ENCODE measurements around the gene CNOT11. TPM values are rescaled to one million over a fixed set of nuclear protein-coding genes. Genes with fewer than 3 reads are reported as not detected.

Gene CNOT11
- total and polyA plus RNA-seq, 2 experiments from 2014 or later = 22.6 to 33.3 TPM

DNA sequence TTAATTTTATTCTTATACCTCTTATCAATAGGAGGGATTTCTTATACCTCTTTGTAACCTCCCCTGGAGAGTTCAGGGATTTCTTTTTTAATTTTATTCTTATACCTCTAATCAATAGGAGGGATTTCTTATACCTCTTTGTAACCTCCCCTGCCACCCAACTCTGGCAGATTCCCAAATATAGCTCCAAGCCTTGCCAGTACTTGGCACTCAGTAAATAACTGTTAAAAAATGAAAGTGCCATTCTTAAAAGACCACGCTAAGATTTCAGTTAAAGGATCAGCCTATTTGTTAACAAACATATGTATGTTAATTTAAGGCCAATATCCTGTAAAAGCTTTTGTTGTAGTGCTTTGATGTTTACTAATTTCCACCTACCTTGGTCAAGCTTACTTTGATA is 51.0 kb downstream of the CNOT11 start:
- H4K20me1 ChIP-seq (ENCODE audit: insufficient read depth) = peaks cover 18% of the 10 kb centered on the region; the same call in 1 of the 2 replicates

GRCh38 chr2:101305035-101305434 is 52.3 kb downstream of the CNOT11 start:
- in situ Hi-C loops (cut with MboI) = no loop called here
- no peak for TF ChIP-seq EZH2phosphoT487 (IDR thresholded peaks at IDR 0.05; ENCODE audit: insufficient read depth, low read depth)
- no peak for TF ChIP-seq EZH2 (IDR thresholded peaks at IDR 0.05; ENCODE audit: insufficient read depth, poor library complexity, severe bottlenecking)
- peak; percentile 40 for DNase-seq
- H4K20me1 ChIP-seq (ENCODE audit: insufficient read depth) = peaks cover 18% of the 10 kb centered on the region; the same call in 1 of the 2 replicates
- H3K4me3 ChIP-seq = peak overlapping the region; percentile 85
- WGBS, 2 experiments (ENCODE audit: low coverage in 1 of 2, low lambda C conversion rate in 2 of 2, missing lambda C conversion rate in 2 of 2) = 76 to 77% methylated on average over 4 of the region's 4 CpGs
- H3K4me2 ChIP-seq (ENCODE audit: unreplicated experiment) = peak overlapping the region; percentile 92
- H3F3A ChIP-seq (ENCODE audit: insufficient read depth) = peaks cover 33% of the 10 kb centered on the region
- peaks cover 87% of the 10 kb centered on the region for H3K79me2 ChIP-seq (ENCODE audit: insufficient read depth)
- H2AFZ ChIP-seq = no peak overlapping the region
- no peaks in the 10 kb centered on the region for H3K9me3 ChIP-seq (ENCODE audit: low read depth)
- H3K27me3 ChIP-seq (replicated peaks; ENCODE audit: insufficient read depth) = no peaks in the 10 kb centered on the region
- peak overlapping the region; percentile 95 for H3K27ac ChIP-seq
- H3K4me1 ChIP-seq (ENCODE audit: insufficient read depth) = peaks cover 27% of the 10 kb centered on the region
- H3K36me3 ChIP-seq (ENCODE audit: low read depth) = no peaks in the 10 kb centered on the region
- H3K9me2 ChIP-seq (ENCODE audit: insufficient read depth) = no peaks in the 10 kb centered on the region
- H3K9ac ChIP-seq = peak overlapping the region; percentile 94

More for the DNA sequence above, 51.0 kb downstream of the CNOT11 start:
- no peak overlapping the region for H3K4me3 ChIP-seq
- no peak for DNase-seq
- no peak overlapping the region for H3K27ac ChIP-seq
- peaks cover 98% of the 10 kb centered on the region for H3K79me2 ChIP-seq (ENCODE audit: insufficient read depth)
- in situ Hi-C loops (cut with MboI) = no loop called here
- no peak overlapping the region for H2AFZ ChIP-seq
- H3K4me2 ChIP-seq (ENCODE audit: unreplicated experiment) = no peak overlapping the region
- H3K36me3 ChIP-seq (ENCODE audit: low read depth) = no peaks in the 10 kb centered on the region
- 98 to 100% methylated on average over 1 of the region's 1 CpG for WGBS, 2 experiments (ENCODE audit: low coverage in 1 of 2, low lambda C conversion rate in 2 of 2, missing lambda C conversion rate in 2 of 2)
- H3K27me3 ChIP-seq (replicated peaks; ENCODE audit: insufficient read depth) = no peaks in the 10 kb centered on the region
- peaks cover 23% of the 10 kb centered on the region; the same call in 1 of the 2 replicates for H3K4me1 ChIP-seq (ENCODE audit: insufficient read depth)
- H3K9me3 ChIP-seq (ENCODE audit: low read depth) = no peaks in the 10 kb centered on the region
- peaks cover 33% of the 10 kb centered on the region for H3F3A ChIP-seq (ENCODE audit: insufficient read depth)
- H3K9ac ChIP-seq = no peak overlapping the region
- TF ChIP-seq EZH2 (IDR thresholded peaks at IDR 0.05; ENCODE audit: insufficient read depth, poor library complexity, severe bottlenecking) = no peak
- no peak for TF ChIP-seq EZH2phosphoT487 (IDR thresholded peaks at IDR 0.05; ENCODE audit: insufficient read depth, low read depth)
- no peaks in the 10 kb centered on the region for H3K9me2 ChIP-seq (ENCODE audit: insufficient read depth)

DNA sequence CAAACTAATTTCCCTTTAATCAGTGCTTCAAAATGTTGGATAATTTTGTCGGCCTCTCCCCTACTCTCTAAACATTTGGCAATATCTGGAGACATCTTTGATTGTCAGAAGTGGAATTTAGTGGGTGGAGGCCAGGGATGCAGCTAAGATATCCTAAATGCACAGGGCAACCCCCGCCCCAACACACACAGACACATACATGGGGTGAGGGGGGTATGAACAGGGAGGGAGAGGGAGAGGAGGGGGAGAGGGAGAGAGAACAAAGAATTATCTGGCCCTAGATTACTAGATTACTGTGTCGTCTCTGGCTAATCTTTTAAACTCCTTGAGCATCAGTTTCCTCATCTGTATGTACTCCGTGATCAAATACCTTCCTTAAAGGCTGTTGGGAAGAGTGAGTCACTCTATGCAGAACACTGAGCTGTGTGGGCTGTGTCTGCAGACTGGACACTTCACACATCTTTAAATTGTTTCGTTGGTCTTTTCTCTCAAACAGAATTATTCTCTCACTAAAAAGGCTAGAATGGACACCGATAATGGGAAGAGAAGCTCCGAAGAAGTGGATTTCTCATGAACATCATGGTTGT is 52.9 kb downstream of the CNOT11 start:
- no peaks in the 10 kb centered on the region for H3K9me3 ChIP-seq (ENCODE audit: low read depth)
- H3F3A ChIP-seq (ENCODE audit: insufficient read depth) = peaks cover 33% of the 10 kb centered on the region
- H3K4me2 ChIP-seq (ENCODE audit: unreplicated experiment) = peak overlapping the region; percentile 92
- peak overlapping the region; percentile 94 for H3K9ac ChIP-seq
- H3K36me3 ChIP-seq (ENCODE audit: low read depth) = no peaks in the 10 kb centered on the region
- WGBS, 2 experiments (ENCODE audit: low coverage in 1 of 2, low lambda C conversion rate in 2 of 2, missing lambda C conversion rate in 2 of 2) = 49 to 53% methylated on average over 7 of the region's 7 CpGs
- peak; percentile 90 for DNase-seq
- H2AFZ ChIP-seq = no peak overlapping the region
- no peaks in the 10 kb centered on the region for H3K9me2 ChIP-seq (ENCODE audit: insufficient read depth)
- H3K4me3 ChIP-seq = peak overlapping the region; percentile 85
- H3K27ac ChIP-seq = peak overlapping the region; percentile 95
- H3K79me2 ChIP-seq (ENCODE audit: insufficient read depth) = peaks cover 82% of the 10 kb centered on the region
- in situ Hi-C loops (cut with MboI) = no loop called here
- no peaks in the 10 kb centered on the region for H3K27me3 ChIP-seq (replicated peaks; ENCODE audit: insufficient read depth)
- peaks cover 24% of the 10 kb centered on the region for H3K4me1 ChIP-seq (ENCODE audit: insufficient read depth)
- TF ChIP-seq EZH2 (IDR thresholded peaks at IDR 0.05; ENCODE audit: insufficient read depth, poor library complexity, severe bottlenecking) = no peak
- no peak for TF ChIP-seq EZH2phosphoT487 (IDR thresholded peaks at IDR 0.05; ENCODE audit: insufficient read depth, low read depth)
- H4K20me1 ChIP-seq (ENCODE audit: insufficient read depth) = peaks cover 18% of the 10 kb centered on the region; the same call in 1 of the 2 replicates

DNA sequence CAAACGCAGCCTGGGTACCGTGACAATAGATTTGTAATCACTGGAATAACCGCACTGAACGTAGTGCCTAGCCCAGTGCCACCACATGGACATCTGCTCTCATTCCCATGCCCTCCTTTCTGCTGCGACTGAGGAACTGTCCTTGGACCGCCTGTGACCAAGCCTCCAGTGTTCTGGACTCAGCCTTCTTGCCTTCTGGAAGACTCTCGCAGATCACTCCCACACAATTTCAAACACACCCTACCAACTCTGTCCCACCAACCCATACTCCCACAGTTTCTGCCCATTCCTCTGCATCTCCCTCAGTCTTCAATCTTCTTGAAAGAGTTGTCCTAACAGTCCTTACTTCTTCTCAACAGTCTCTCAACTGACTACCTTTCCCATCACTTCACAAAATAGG is 53.7 kb downstream of the CNOT11 start:
- Histone ChIP-seq H3K4me2 (ENCODE audit: unreplicated experiment) (peak overlapping the region; percentile 92), H3K9me2 (ENCODE audit: insufficient read depth) (no peaks in the 10 kb centered on the region), H3F3A (ENCODE audit: insufficient read depth) (peaks cover 33% of the 10 kb centered on the region), H3K27me3 (replicated peaks; ENCODE audit: insufficient read depth) (no peaks in the 10 kb centered on the region), H3K27ac (peak overlapping the region; percentile 95), H3K9me3 (ENCODE audit: low read depth) (no peaks in the 10 kb centered on the region), H3K4me3 (peak overlapping the region; percentile 85), H3K36me3 (ENCODE audit: low read depth) (no peaks in the 10 kb centered on the region), H3K4me1 (ENCODE audit: insufficient read depth) (peaks cover 24% of the 10 kb centered on the region), H4K20me1 (ENCODE audit: insufficient read depth) (peaks cover 18% of the 10 kb centered on the region; the same call in 1 of the 2 replicates), H3K79me2 (ENCODE audit: insufficient read depth) (peaks cover 74% of the 10 kb centered on the region), H3K9ac (peak overlapping the region; percentile 94), H2AFZ (no peak overlapping the region)
- peak; percentile 55 for DNase-seq
- TF ChIP-seq EZH2phosphoT487 (IDR thresholded peaks at IDR 0.05; ENCODE audit: insufficient read depth, low read depth) = no peak
- TF ChIP-seq EZH2 (IDR thresholded peaks at IDR 0.05; ENCODE audit: insufficient read depth, poor library complexity, severe bottlenecking) = no peak
- in situ Hi-C loops (cut with MboI) = no loop called here
- 3 to 8% methylated on average over 7 of the region's 7 CpGs for WGBS, 2 experiments (ENCODE audit: low coverage in 1 of 2, low lambda C conversion rate in 2 of 2, missing lambda C conversion rate in 2 of 2)
